Stimulated activated CD4-positive, alpha-beta T cell treated with anti-CD3 and anti-CD28 coated beads, Interleukin-1b, Interleukin-23, amount 100 ng/mL, for 48 hours (primary cell): ENCODE data around the gene ZDHHC5.

Experiments
- DNase-seq: peaks from one replicate; pipeline ENCODE4 v3.0.0-alpha.2; 2020

The ZDHHC5 gene

GRCh38 chr11:57667736-57668433 lies at the start of gene ZDHHC5:
Gene ZDHHC5 (plus strand): TSS chr11:57668114. CDS start chr11:57673091, 4,977 bp downstream.
- DNase-seq = peak; percentile 100

- no peak for DNase-seq
Measured at GRCh38 chr11:57618438-57618837, 49.5 kb upstream of the ZDHHC5 start.

GRCh38 chr11:57619331-57619730 lies 48.6 kb upstream of the ZDHHC5 start:
- no peak for DNase-seq

- no peak for DNase-seq
Measured at GRCh38 chr11:57620467-57620866, 47.4 kb upstream of the ZDHHC5 start.

- DNase-seq = no peak
Measured at GRCh38 chr11:57622263-57622662, 45.7 kb upstream of the ZDHHC5 start.

GRCh38 chr11:57624864-57625263 lies 43.0 kb upstream of the ZDHHC5 start:
- DNase-seq = no peak

GRCh38 chr11:57626895-57627294 lies 41.0 kb upstream of the ZDHHC5 start:
- no peak for DNase-seq

- DNase-seq = no peak
Measured at GRCh38 chr11:57630171-57630570, 37.7 kb upstream of the ZDHHC5 start.

GRCh38 chr11:57632116-57632515 lies 35.8 kb upstream of the ZDHHC5 start:
- DNase-seq = no peak

GRCh38 chr11:57633394-57634070 lies 34.4 kb upstream of the ZDHHC5 start:
- no peak for DNase-seq

- no peak for DNase-seq
Measured at GRCh38 chr11:57634311-57634710, 33.6 kb upstream of the ZDHHC5 start.

- DNase-seq = no peak
Measured at GRCh38 chr11:57635246-57635645, 32.7 kb upstream of the ZDHHC5 start.

GRCh38 chr11:57637626-57638004 lies 30.3 kb upstream of the ZDHHC5 start:
- no peak for DNase-seq

GRCh38 chr11:57638005-57638781 lies 29.7 kb upstream of the ZDHHC5 start:
- no peak for DNase-seq

- no peak for DNase-seq
Measured at GRCh38 chr11:57638811-57639320, 29.0 kb upstream of the ZDHHC5 start.

- no peak for DNase-seq
Measured at GRCh38 chr11:57639321-57640067, 28.4 kb upstream of the ZDHHC5 start.

- DNase-seq = no peak
Measured at GRCh38 chr11:57640068-57640800, 27.7 kb upstream of the ZDHHC5 start.

- DNase-seq = no peak
Measured at GRCh38 chr11:57641011-57641807, 26.7 kb upstream of the ZDHHC5 start.

- no peak for DNase-seq
Measured at GRCh38 chr11:57643802-57644201, 24.1 kb upstream of the ZDHHC5 start.

GRCh38 chr11:57644748-57645688 lies 22.9 kb upstream of the ZDHHC5 start:
- peak; percentile 88 for DNase-seq
